ENCODE data around the gene ZNF577.

DNA sequence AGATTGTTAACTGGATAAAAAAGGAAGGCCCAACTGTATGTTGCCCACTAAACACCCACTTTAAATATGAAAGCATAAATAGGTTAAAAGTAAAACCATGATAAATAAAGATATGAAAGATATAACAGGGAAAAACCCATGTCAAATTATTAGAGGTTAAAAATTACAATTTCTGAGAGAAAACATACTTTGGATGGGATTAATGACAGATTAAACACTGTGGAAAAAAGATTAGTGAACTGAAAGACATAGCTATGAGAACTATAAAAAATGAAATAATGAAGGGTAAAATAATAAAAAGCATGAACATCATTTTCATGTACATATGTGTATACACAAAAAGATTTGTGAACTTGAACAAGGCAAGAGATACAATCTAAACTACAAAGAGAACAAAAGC, 2.2 kb upstream of the ZNF577 start:
- TF ChIP-seq, protein P1, sequence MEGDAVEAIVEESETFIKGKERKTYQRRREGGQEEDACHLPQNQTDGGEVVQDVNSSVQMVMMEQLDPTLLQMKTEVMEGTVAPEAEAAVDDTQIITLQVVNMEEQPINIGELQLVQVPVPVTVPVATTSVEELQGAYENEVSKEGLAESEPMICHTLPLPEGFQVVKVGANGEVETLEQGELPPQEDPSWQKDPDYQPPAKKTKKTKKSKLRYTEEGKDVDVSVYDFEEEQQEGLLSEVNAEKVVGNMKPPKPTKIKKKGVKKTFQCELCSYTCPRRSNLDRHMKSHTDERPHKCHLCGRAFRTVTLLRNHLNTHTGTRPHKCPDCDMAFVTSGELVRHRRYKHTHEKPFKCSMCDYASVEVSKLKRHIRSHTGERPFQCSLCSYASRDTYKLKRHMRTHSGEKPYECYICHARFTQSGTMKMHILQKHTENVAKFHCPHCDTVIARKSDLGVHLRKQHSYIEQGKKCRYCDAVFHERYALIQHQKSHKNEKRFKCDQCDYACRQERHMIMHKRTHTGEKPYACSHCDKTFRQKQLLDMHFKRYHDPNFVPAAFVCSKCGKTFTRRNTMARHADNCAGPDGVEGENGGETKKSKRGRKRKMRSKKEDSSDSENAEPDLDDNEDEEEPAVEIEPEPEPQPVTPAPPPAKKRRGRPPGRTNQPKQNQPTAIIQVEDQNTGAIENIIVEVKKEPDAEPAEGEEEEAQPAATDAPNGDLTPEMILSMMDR (IDR thresholded peaks at IDR 0.05; ENCODE audit: extremely low read depth in 1 of 2, insufficient read depth in 1 of 2, low read depth in 1 of 2, low read length in 2 of 2) = no peak
- no peak for TF ChIP-seq MYC (IDR thresholded peaks at IDR 0.05; ENCODE audit: low read depth, low read length)

Measured in endothelial cell of umbilical vein (primary cell).